Measurements from ENCODE around the gene TEC.

DNA sequence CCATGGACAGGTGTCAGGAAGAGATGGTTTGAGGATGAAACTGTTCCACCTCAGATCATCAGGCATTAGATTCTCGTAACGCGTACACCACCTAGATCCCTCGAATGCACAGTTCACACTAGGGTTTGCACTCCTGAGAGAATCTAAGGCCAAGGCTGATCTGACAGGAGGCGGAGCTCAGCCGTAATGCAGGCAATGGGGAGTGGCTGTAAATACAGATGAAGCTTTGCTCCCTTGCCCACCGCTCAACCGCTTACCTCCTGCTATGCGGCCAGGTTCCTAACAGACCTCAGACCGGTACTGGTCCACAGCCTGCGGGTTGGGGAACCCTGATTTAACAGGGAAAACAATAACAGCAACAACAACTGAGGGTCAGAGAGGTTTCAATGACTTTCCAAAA is 2.0 kb upstream of the TEC start:
- TF ChIP-seq, protein P1, sequence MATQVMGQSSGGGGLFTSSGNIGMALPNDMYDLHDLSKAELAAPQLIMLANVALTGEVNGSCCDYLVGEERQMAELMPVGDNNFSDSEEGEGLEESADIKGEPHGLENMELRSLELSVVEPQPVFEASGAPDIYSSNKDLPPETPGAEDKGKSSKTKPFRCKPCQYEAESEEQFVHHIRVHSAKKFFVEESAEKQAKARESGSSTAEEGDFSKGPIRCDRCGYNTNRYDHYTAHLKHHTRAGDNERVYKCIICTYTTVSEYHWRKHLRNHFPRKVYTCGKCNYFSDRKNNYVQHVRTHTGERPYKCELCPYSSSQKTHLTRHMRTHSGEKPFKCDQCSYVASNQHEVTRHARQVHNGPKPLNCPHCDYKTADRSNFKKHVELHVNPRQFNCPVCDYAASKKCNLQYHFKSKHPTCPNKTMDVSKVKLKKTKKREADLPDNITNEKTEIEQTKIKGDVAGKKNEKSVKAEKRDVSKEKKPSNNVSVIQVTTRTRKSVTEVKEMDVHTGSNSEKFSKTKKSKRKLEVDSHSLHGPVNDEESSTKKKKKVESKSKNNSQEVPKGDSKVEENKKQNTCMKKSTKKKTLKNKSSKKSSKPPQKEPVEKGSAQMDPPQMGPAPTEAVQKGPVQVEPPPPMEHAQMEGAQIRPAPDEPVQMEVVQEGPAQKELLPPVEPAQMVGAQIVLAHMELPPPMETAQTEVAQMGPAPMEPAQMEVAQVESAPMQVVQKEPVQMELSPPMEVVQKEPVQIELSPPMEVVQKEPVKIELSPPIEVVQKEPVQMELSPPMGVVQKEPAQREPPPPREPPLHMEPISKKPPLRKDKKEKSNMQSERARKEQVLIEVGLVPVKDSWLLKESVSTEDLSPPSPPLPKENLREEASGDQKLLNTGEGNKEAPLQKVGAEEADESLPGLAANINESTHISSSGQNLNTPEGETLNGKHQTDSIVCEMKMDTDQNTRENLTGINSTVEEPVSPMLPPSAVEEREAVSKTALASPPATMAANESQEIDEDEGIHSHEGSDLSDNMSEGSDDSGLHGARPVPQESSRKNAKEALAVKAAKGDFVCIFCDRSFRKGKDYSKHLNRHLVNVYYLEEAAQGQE (IDR thresholded peaks at IDR 0.05; ENCODE audit: insufficient read depth in 1 of 2, low read depth in 2 of 2, low read length in 2 of 2), result no peak
- no peak for TF ChIP-seq TAF1 (IDR thresholded peaks at IDR 0.05; ENCODE audit: borderline replicate concordance, insufficient read depth, low read length)
